GM23338 (cell line): ENCODE results near the gene ALDH9A1. TPM values are rescaled to one million over a fixed set of nuclear protein-coding genes. Genes with fewer than 3 reads are reported as not detected.
A peak's percentile ranks its signal among the peaks of the same experiment; 100 is the strongest.

Experiments used
- ATAC-seq: fragments of 200-7000 bp; cut with Tn5 transposase; 3 replicates; pipeline ENCODE4 v1.9.1; 2020
- DNase-seq: peaks from one replicate; pipeline ENCODE4 v3.0.0-alpha.2; 2015; ENCODE audit warnings: low spot score
- H2AFZ ChIP-seq: fragments of 200-600 bp; sonication (generic); 2 replicates; pipeline ENCODE4 v1.8.0; 2016; ENCODE audit warnings: antibody characterized with exemption, mild to moderate bottlenecking, moderate library complexity
- H3F3A ChIP-seq: fragments of 200-600 bp; sonication (generic); replicated peaks from 2 replicates; pipeline ENCODE4 v1.8.0; 2017; ENCODE audit warnings: antibody characterized with exemption, mixed run types, low read depth
- H3K27ac ChIP-seq: fragments of 200-600 bp; sonication (generic); 2 replicates; pipeline ENCODE4 v1.6.1; 2016; ENCODE audit warnings: low read depth
- H3K27me3 ChIP-seq: fragments of 200-600 bp; sonication (generic); 2 replicates; pipeline ENCODE4 v1.8.0; 2016; ENCODE audit warnings: mild to moderate bottlenecking, mixed run types, moderate library complexity; ENCODE audit not compliant: insufficient read depth
- H3K36me3 ChIP-seq: fragments of 200-600 bp; sonication (generic); 2 replicates; pipeline ENCODE4 v1.8.0; 2016; ENCODE audit warnings: mild to moderate bottlenecking; ENCODE audit not compliant: insufficient read depth
- H3K4me1 ChIP-seq: fragments of 200-600 bp; sonication (generic); 2 replicates; pipeline ENCODE4 v1.8.0; 2016; ENCODE audit warnings: mild to moderate bottlenecking, moderate library complexity; ENCODE audit not compliant: insufficient read depth
- H3K4me2 ChIP-seq: fragments of 200-600 bp; sonication (generic); 2 replicates; pipeline ENCODE4 v1.7.1; 2017; ENCODE audit warnings: mixed run types
- H3K4me3 ChIP-seq: fragments of 200-600 bp; sonication (generic); 2 replicates; pipeline ENCODE4 v1.6.1; 2016; ENCODE audit warnings: mixed run types
- H3K79me2 ChIP-seq: fragments of 200-600 bp; sonication (generic); replicated peaks from 2 replicates; pipeline ENCODE4 v1.8.0; 2017; ENCODE audit warnings: mild to moderate bottlenecking; ENCODE audit not compliant: insufficient read depth
- H3K9me2 ChIP-seq: fragments of 200-600 bp; sonication (generic); 2 replicates; pipeline ENCODE4 v1.8.0; 2017; ENCODE audit not compliant: insufficient read depth
- H4K20me1 ChIP-seq: fragments of 200-600 bp; sonication (generic); replicated peaks from 2 replicates; pipeline ENCODE4 v1.8.0; 2017; ENCODE audit warnings: mild to moderate bottlenecking; ENCODE audit not compliant: insufficient read depth
- H3K27ac Mint-ChIP-seq: 2 replicates; pipeline ENCODE4 v1.8.0; 2020; ENCODE audit warnings: inconsistent platforms, mild to moderate bottlenecking, moderate library complexity, mixed read lengths
- H3K27me3 Mint-ChIP-seq: 3 replicates; pipeline ENCODE4 v1.8.0; 2022; ENCODE audit warnings: low read depth, mild to moderate bottlenecking, moderate library complexity, mixed read lengths, inconsistent platforms; ENCODE audit not compliant: insufficient read depth, poor library complexity
- H3K36me3 Mint-ChIP-seq: 3 replicates; pipeline ENCODE4 v1.8.0; 2021; ENCODE audit warnings: low read depth, mild to moderate bottlenecking, inconsistent platforms, moderate library complexity, mixed read lengths
- H3K4me1 Mint-ChIP-seq: 3 replicates; pipeline ENCODE4 v1.8.0; 2020; ENCODE audit warnings: mild to moderate bottlenecking, inconsistent platforms, mixed read lengths
- H3K4me3 Mint-ChIP-seq: 3 replicates; pipeline ENCODE4 v1.8.0; 2021; ENCODE audit warnings: moderate library complexity, mild to moderate bottlenecking, inconsistent platforms, mixed read lengths
- H3K9me3 Mint-ChIP-seq: 3 replicates; pipeline ENCODE4 v1.8.0; 2020; ENCODE audit warnings: moderate library complexity, mild to moderate bottlenecking, inconsistent platforms, mixed read lengths
- CREB1 ChIP-seq: fragments of 250-450 bp; sonication (Bioruptor Pico); IDR thresholded peaks from 2 replicates; pipeline ENCODE4 v1.5.0; 2020; ENCODE audit warnings: low read depth, mild to moderate bottlenecking, moderate library complexity
- CTCF ChIP-seq, 2 experiments: fragments of 200-600 bp in 1 of 2; sonication (generic) in 1 of 2; conservative IDR thresholded peaks; 2 replicates each; pipeline versions ENCODE4 v1.5.1 to v1.6.1; 2016 to 2017; ENCODE audit warnings: antibody characterized with exemption in 2 of 2, low read depth in 2 of 2, mild to moderate bottlenecking in 2 of 2, moderate library complexity in 1 of 2
- ETS1 ChIP-seq: IDR thresholded peaks from 2 replicates; pipeline ENCODE4 v1.6.1; 2016; ENCODE audit warnings: antibody characterized with exemption
- EZH2 ChIP-seq: fragments of 200-600 bp; sonication (generic); IDR thresholded peaks from one replicate; pipeline ENCODE4 v1.8.0; 2017; ENCODE audit warnings: antibody characterized with exemption, mild to moderate bottlenecking, low read depth; ENCODE audit not compliant: unreplicated experiment
- EZH2phosphoT487 ChIP-seq: fragments of 200-600 bp; sonication (generic); IDR thresholded peaks from one replicate; pipeline ENCODE4 v1.8.1; 2018; ENCODE audit warnings: antibody characterized with exemption; ENCODE audit not compliant: unreplicated experiment
- JUNB ChIP-seq: IDR thresholded peaks from one replicate; pipeline ENCODE4 v1.6.1; 2016; ENCODE audit warnings: antibody characterized with exemption; ENCODE audit not compliant: unreplicated experiment
- NANOG ChIP-seq: IDR thresholded peaks from 2 replicates; pipeline ENCODE4 v1.6.1; 2016; ENCODE audit warnings: antibody characterized with exemption, borderline replicate concordance
- POLR2AphosphoS5 ChIP-seq: IDR thresholded peaks from 2 replicates; pipeline ENCODE4 v1.6.1; 2016; ENCODE audit warnings: antibody characterized with exemption, low read depth
- REST ChIP-seq: IDR thresholded peaks from one replicate; pipeline ENCODE4 v1.6.1; 2018; ENCODE audit warnings: antibody characterized with exemption; ENCODE audit not compliant: unreplicated experiment
- STAT1 ChIP-seq: IDR thresholded peaks from one replicate; pipeline ENCODE4 v1.6.1; 2016; ENCODE audit warnings: antibody characterized with exemption; ENCODE audit not compliant: unreplicated experiment
- ZNF114 ChIP-seq: fragments of 250-450 bp; sonication (Bioruptor Pico); IDR thresholded peaks from 2 replicates; pipeline ENCODE4 v1.5.0; 2020; ENCODE audit warnings: mild to moderate bottlenecking, moderate library complexity
- ZNF331 ChIP-seq: fragments of 250-450 bp; sonication (Bioruptor Pico); IDR thresholded peaks from 2 replicates; pipeline ENCODE4 v1.5.0; 2020; ENCODE audit warnings: low read depth, mild to moderate bottlenecking, moderate library complexity
- ZNF462 ChIP-seq: fragments of 250-450 bp; sonication (Bioruptor Pico); IDR thresholded peaks from 2 replicates; pipeline ENCODE4 v1.5.0; 2020; ENCODE audit warnings: mild to moderate bottlenecking, moderate library complexity
- polyA plus RNA-seq: library from polyadenylated mRNA; unstranded; fragments of >200 nt; fragmentation: Nextera tagmentation; extraction: Ambion mirVana; gene quantifications from 2 replicates; pipeline ENCODE4 v1.2.1, GENCODE V29; 2016
- total RNA-seq: library from RNA; depleted of rRNA; stranded (reverse); fragments of >200 nt; shearing (Covaris generic); gene quantifications from 2 replicates; pipeline ENCODE4 v1.2.3, GENCODE V29; 2014

Gene ALDH9A1
- total and polyA plus RNA-seq, 2 experiments from 2014 or later: 50.6 to 59.2 TPM

GRCh38 chr1:165634154-165634921 is 64.0 kb downstream of the ALDH9A1 start:
- Histone ChIP-seq H3K4me2 (peak overlapping the region; percentile 74), H3K9me2 (no peaks in the 10 kb centered on the region), H3K36me3 (peaks cover 5% of the 10 kb centered on the region; the same call in 1 of the 2 replicates), H3K27me3 (no peaks in the 10 kb centered on the region), H2AFZ (no peak overlapping the region), H3K4me1 (peaks cover 44% of the 10 kb centered on the region), H3K27ac (no peak overlapping the region), H3F3A (no peaks in the 10 kb centered on the region), H3K4me3 (peak overlapping the region; percentile 35; the same call in 1 of the 2 replicates), H3K79me2 (peaks cover 64% of the 10 kb centered on the region), H4K20me1 (peaks cover 12% of the 10 kb centered on the region; the same call in 1 of the 2 replicates)
- Mint-ChIP-seq H3K36me3 (no peaks in the 10 kb centered on the region), H3K9me3 (no peaks in the 10 kb centered on the region), H3K27me3 (peaks cover 10% of the 10 kb centered on the region), H3K4me3 (peak overlapping the region; percentile 10; the same call in 2 of the 3 replicates), H3K27ac (no peak overlapping the region), H3K4me1 (peaks cover 41% of the 10 kb centered on the region)
- ATAC-seq (no peak), DNase-seq (peak; percentile 37)
- TF ChIP-seq EZH2phosphoT487: no peak
- TF ChIP-seq JUNB: no peak
- no peak for TF ChIP-seq EZH2
- TF ChIP-seq CREB1 (CRISPR knock-in tag): no peak
- TF ChIP-seq CTCF (conservative IDR thresholded peaks at IDR 0.05; ENCODE audit: low read depth in 2 of 2): no peak
- TF ChIP-seq ZNF462 (CRISPR knock-in tag): no peak
- TF ChIP-seq ZNF331 (CRISPR knock-in tag): no peak
- no peak for TF ChIP-seq NANOG
- TF ChIP-seq ETS1: no peak
- no peak for TF ChIP-seq POLR2AphosphoS5
- TF ChIP-seq ZNF114: no peak
- TF ChIP-seq STAT1: no peak
- no peak for TF ChIP-seq REST
